ENCODE results near the gene UBL3.

- no peak for TF ChIP-seq CTCF (IDR thresholded peaks at IDR 0.05; ENCODE audit: low read depth, low read length)
- TF ChIP-seq EZH2phosphoT487 (IDR thresholded peaks at IDR 0.05; ENCODE audit: low read depth) = no peak
These were observed 63.7 kb downstream of the UBL3 start for GRCh38 chr13:29786698-29787097.

All from OCI-LY3 (cell line).